ENCODE results near the gene TM4SF4.

TM4SF4 gene

DNA sequence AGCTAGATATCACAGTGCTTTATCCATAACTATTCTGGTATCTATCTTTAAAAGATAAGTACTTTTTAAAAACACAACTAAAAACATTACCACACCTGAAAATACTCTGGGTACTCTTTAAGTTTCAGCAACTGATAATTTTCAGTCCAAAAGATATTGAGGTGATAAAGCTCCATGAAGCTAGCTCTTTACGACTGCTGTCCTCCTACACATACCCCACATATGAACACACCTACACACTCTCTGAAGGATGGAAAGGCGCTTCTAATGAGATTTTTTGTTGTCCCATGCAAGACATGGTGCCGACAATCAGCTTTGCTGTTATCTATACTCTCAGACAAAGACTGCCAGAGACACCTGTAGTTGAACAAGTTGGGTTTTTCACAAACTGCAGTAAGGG is 19.1 kb upstream of the TM4SF4 start:
- TF ChIP-seq, protein P1, sequence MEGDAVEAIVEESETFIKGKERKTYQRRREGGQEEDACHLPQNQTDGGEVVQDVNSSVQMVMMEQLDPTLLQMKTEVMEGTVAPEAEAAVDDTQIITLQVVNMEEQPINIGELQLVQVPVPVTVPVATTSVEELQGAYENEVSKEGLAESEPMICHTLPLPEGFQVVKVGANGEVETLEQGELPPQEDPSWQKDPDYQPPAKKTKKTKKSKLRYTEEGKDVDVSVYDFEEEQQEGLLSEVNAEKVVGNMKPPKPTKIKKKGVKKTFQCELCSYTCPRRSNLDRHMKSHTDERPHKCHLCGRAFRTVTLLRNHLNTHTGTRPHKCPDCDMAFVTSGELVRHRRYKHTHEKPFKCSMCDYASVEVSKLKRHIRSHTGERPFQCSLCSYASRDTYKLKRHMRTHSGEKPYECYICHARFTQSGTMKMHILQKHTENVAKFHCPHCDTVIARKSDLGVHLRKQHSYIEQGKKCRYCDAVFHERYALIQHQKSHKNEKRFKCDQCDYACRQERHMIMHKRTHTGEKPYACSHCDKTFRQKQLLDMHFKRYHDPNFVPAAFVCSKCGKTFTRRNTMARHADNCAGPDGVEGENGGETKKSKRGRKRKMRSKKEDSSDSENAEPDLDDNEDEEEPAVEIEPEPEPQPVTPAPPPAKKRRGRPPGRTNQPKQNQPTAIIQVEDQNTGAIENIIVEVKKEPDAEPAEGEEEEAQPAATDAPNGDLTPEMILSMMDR (conservative IDR thresholded peaks at IDR 0.05; ENCODE audit: low read length) = no peak
- no peak overlapping the region for H3K4me3 ChIP-seq (ENCODE audit: low read length)
- DNase-seq (ENCODE audit: low read depth) = no peak

DNA sequence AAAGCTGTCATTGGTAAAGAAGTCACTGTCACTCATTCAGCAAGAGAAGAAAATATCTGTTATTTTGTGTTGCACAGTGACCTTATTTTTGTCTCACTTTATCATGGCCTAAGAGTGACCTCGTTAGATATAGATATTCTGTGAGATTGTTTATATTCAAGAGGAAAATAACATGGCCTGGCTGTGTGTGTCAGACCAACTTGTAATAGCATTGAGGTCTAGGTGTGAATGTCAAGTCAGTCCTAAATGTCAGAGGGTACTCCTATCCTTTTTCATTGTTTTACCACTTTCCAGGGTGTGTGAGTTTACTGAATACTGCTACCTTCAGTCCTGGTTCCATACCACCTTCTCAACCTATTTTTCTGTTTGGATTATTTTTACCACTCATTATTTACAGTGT is 18.5 kb upstream of the TM4SF4 start:
- no peak overlapping the region for H3K4me3 ChIP-seq (ENCODE audit: low read length)
- TF ChIP-seq, protein P1 (conservative IDR thresholded peaks at IDR 0.05; ENCODE audit: low read length) = no peak
- DNase-seq (ENCODE audit: low read depth) = no peak

DNA sequence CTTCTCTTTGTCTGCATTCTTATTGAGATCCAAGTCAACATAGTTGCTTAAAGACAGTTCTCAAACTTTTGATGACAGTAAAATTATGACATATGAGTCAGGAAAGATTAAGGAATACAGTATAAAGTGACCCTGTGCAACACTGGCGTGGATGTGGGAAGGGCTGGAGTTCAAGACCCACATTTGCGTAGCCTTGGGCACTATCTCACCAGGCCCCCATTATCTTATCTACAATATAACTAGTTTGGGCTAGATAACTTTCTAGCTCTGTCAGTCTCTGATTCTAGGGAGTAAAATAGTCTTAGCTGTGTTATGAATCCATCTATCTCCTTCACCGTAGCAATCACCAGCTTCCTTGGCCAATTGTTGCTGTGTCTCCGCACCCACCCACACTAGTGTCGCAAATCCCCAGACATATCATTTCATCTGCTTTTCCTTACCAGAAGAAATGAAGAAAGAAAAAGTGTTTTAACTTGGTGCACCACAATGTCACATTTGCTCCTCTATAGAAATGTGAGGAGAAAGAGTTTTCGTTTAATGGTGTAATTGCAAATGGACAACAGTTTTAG is 14.9 kb upstream of the TM4SF4 start:
- DNase-seq (ENCODE audit: low read depth) = no peak
- no peak overlapping the region for H3K4me3 ChIP-seq (ENCODE audit: low read length)
- TF ChIP-seq, protein P1 (conservative IDR thresholded peaks at IDR 0.05; ENCODE audit: low read length) = no peak

DNA sequence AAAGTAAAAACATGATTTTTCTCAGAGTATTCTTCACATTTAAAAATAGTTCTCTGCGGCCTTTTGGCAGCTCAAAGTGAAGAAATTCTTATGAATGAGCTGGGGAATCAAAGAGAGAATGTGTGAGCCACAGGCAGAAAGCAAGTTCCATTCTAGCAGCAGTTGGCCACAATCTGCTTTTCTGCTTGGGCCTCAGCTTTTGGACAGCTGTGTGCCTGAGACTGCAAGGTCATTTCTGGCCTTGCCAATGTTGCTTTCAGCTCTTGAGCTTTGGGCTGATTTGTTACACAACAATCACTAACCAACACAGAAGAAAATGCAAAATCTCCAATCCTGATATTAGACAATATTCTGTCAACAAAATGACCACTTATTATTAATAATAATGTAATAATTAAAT is 14.4 kb upstream of the TM4SF4 start:
- peak; percentile 84 for DNase-seq (ENCODE audit: low read depth)

DNA sequence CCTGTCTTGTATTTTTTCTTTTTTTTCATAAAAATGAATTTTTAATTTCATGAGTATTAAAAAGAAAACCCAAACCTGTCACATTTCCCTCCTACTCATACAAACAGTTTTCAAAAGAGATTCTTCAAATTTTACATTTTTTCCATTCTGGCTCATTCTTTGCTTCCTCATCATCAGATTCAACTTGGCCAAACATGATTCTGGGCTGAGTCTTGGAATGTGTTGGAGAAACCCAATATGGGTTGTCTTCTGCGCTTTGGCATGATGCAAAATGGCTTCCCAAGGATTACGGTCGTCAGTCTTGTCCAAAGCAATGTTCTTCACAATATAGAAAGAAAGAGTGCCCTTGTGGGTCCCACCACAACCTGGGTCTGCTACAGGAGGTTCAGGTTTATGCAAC is 12.4 kb upstream of the TM4SF4 start:
- TF ChIP-seq, protein P1 (conservative IDR thresholded peaks at IDR 0.05; ENCODE audit: low read length) = no peak
- peak; percentile 12 for DNase-seq (ENCODE audit: low read depth)
- no peak overlapping the region for H3K4me3 ChIP-seq (ENCODE audit: low read length)

More for the DNA sequence above, 14.4 kb upstream of the TM4SF4 start:
- TF ChIP-seq, protein P1 (conservative IDR thresholded peaks at IDR 0.05; ENCODE audit: low read length) = no peak
- H3K4me3 ChIP-seq (ENCODE audit: low read length) = no peak overlapping the region

DNA sequence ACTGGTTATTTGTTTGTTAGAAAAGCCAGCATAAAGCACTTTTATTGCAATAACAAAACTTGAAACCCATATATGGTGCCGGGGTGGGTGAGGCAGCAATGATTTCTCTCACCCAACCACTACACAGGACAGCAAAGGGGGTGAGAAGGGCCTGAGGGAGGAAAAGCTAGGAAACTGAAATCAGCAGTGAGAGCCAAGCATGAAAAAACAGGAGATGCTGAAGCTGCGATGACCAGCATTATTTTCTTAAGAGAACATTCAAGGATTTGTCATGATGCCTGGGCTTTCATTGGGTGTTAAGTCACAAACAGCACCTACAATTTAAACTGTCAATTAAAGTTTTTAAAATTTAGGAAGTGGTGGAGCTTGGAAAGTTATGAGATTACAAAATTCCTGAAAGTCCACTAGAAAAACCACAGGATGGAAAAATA is 11.9 kb upstream of the TM4SF4 start:
- peak; percentile 63 for DNase-seq (ENCODE audit: low read depth)
- TF ChIP-seq, protein P1 (conservative IDR thresholded peaks at IDR 0.05; ENCODE audit: low read length) = no peak
- H3K4me3 ChIP-seq (ENCODE audit: low read length) = no peak overlapping the region

DNA sequence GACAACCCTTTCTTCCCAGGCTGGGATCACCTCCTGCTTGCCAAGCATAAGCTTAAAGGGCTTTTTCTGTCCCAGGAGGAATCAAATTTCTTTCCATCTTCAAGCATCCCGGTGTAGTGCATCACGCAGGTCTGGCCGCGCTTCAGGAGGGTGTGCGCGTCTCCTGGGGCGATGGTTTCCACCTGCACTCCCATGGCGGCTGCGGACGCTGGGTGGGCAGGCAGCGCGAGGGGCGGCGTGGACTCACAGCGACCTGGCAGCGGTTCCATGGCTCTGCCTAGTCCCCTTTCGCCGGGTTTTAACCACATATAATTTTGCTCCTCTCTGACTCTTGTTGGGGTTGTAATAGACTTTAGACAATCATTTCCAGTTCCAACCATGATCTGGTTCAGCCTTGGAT is 10.6 kb upstream of the TM4SF4 start:
- H3K4me3 ChIP-seq (ENCODE audit: low read length) = no peak overlapping the region
- no peak for DNase-seq (ENCODE audit: low read depth)

More for the DNA sequence above, 10.6 kb upstream of the TM4SF4 start:
- TF ChIP-seq, protein P1 (conservative IDR thresholded peaks at IDR 0.05; ENCODE audit: low read length) = no peak
